Gastroesophageal sphincter (tissue), 4 donors: Measurements from ENCODE around the gene CLDN12. TPM values are rescaled to one million over a fixed set of nuclear protein-coding genes. Genes with fewer than 3 reads are reported as not detected.

Experiments used
- ATAC-seq: fragments of 150-250 bp; one replicate; pipeline ENCODE4 v1.9.1; 2016; ENCODE audit warnings: mild to moderate bottlenecking, moderate library complexity
- H3K27ac ChIP-seq, 4 donors: fragments of 200-600 bp; sonication (generic) in 3 of 4; 1 replicate in 3 of 4; 2 replicates in 1 of 4; pipeline ENCODE4 v1.5.1; 2016 to 2019
- H3K27me3 ChIP-seq: fragments of 200-600 bp; sonication (generic); one replicate; pipeline ENCODE4 v1.5.1; 2019
- H3K36me3 ChIP-seq, 2 donors: fragments of 200-600 bp; sonication (generic); one replicate each; pipeline ENCODE4 v1.5.1; 2019; ENCODE audit warnings: control low read depth in 1 of 2
- H3K4me1 ChIP-seq, 3 donors: fragments of 200-600 bp; sonication (generic); 1 replicate in 2 of 3; 2 replicates in 1 of 3; pipeline ENCODE4 v1.5.1; 2016 to 2019; ENCODE audit warnings: control low read depth in 2 of 3
- H3K4me3 ChIP-seq, 2 donors: fragments of 200-600 bp; sonication (generic); one replicate each; pipeline ENCODE4 v1.5.1; 2019; ENCODE audit warnings: mild to moderate bottlenecking in 1 of 2, moderate library complexity in 1 of 2
- H3K9me3 ChIP-seq, 3 donors: fragments of 200-600 bp; sonication (generic); one replicate each; pipeline ENCODE4 v1.5.1; 2017 to 2019; ENCODE audit warnings: control low read depth in 2 of 3
- EP300 ChIP-seq: sonication (generic); formaldehyde crosslinking; IDR thresholded peaks from one replicate; pipeline ENCODE4 v1.6.1; 2017; ENCODE audit warnings: antibody characterized with exemption, mild to moderate bottlenecking
- POLR2A ChIP-seq, 2 donors: fragments of 450-650 bp; IDR thresholded peaks; one replicate each; pipeline ENCODE4 v1.6.1; 2017; ENCODE audit warnings: antibody characterized with exemption in 2 of 2, mild to moderate bottlenecking in 2 of 2, moderate library complexity in 1 of 2
- POLR2AphosphoS5 ChIP-seq: sonication (generic); formaldehyde crosslinking; IDR thresholded peaks from one replicate; pipeline ENCODE4 v1.6.1; 2017; ENCODE audit warnings: antibody characterized with exemption
- WGBS, 2 donors: methylation state at CpG; one replicate each; pipeline ENCODE4 v1.1.5; 2018; ENCODE audit warnings: low coverage in 1 of 2; 5-methylcytosine and 5-hydroxymethylcytosine counted together
- total RNA-seq, 4 donors: library from RNA; depleted of rRNA; stranded (reverse); fragments of >200 nt; gene quantifications; one replicate each; pipeline ENCODE4 v1.1.0, GENCODE V29; 2016
- TF ChIP-seq, protein P1 (sequence below), 4 experiments: fragments of 200-600 bp in 2 of 4; fragments of 450-650 bp in 2 of 4; sonication (generic) in 1 of 4; IDR thresholded peaks; one replicate each; pipeline ENCODE4 v1.5.1; 2017 to 2019; ENCODE audit warnings: antibody characterized with exemption in 4 of 4, mild to moderate bottlenecking in 2 of 4, moderate library complexity in 2 of 4

The CLDN12 gene
- total RNA-seq, 4 donors from 2014 or later: 23.6 to 64.1 (median 27.4) TPM

GRCh38 chr7:90390926-90391325, 12.3 kb upstream of the CLDN12 start:
- TF ChIP-seq POLR2AphosphoS5 (no peak), EP300 (no peak), POLR2A (IDR thresholded peaks at IDR 0.05) (no peak)
- TF ChIP-seq, protein P1, sequence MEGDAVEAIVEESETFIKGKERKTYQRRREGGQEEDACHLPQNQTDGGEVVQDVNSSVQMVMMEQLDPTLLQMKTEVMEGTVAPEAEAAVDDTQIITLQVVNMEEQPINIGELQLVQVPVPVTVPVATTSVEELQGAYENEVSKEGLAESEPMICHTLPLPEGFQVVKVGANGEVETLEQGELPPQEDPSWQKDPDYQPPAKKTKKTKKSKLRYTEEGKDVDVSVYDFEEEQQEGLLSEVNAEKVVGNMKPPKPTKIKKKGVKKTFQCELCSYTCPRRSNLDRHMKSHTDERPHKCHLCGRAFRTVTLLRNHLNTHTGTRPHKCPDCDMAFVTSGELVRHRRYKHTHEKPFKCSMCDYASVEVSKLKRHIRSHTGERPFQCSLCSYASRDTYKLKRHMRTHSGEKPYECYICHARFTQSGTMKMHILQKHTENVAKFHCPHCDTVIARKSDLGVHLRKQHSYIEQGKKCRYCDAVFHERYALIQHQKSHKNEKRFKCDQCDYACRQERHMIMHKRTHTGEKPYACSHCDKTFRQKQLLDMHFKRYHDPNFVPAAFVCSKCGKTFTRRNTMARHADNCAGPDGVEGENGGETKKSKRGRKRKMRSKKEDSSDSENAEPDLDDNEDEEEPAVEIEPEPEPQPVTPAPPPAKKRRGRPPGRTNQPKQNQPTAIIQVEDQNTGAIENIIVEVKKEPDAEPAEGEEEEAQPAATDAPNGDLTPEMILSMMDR (IDR thresholded peaks at IDR 0.05): no peak
- no peak for ATAC-seq
- no peaks in the 10 kb centered on the region for H3K27me3 ChIP-seq

GRCh38 chr7:90391488-90391887, 11.8 kb upstream of the CLDN12 start:
- H3K4me1 ChIP-seq: no peaks in the 10 kb centered on the region
- no peaks in the 10 kb centered on the region for H3K27me3 ChIP-seq
- WGBS, 2 donors: 68 to 73% methylated on average over 5 of the region's 5 CpGs
- no peak overlapping the region for H3K27ac ChIP-seq
- H3K9me3 ChIP-seq: no peaks in the 10 kb centered on the region
- no peak overlapping the region for H3K4me3 ChIP-seq
- TF ChIP-seq, protein P1 (IDR thresholded peaks at IDR 0.05): no peak
- TF ChIP-seq POLR2A (IDR thresholded peaks at IDR 0.05) (no peak), EP300 (no peak), POLR2AphosphoS5 (no peak)
- ATAC-seq: no peak
- peaks cover 0 to 6% of the 10 kb centered on the region in 2 donors for H3K36me3 ChIP-seq

More at GRCh38 chr7:90390926-90391325, 12.3 kb upstream of the CLDN12 start:
- no peaks in the 10 kb centered on the region for H3K4me1 ChIP-seq
- no peak overlapping the region for H3K4me3 ChIP-seq
- peaks cover 0 to 11% of the 10 kb centered on the region in 2 donors for H3K36me3 ChIP-seq
- H3K9me3 ChIP-seq: no peaks in the 10 kb centered on the region
- no peak overlapping the region for H3K27ac ChIP-seq

- H3K4me1 ChIP-seq: no peaks in the 10 kb centered on the region
- WGBS, 2 donors: 81 to 89% methylated on average over 4 of the region's 4 CpGs
- no peaks in the 10 kb centered on the region for H3K36me3 ChIP-seq
- no peak for TF ChIP-seq POLR2A (IDR thresholded peaks at IDR 0.05)
- no peak for TF ChIP-seq POLR2AphosphoS5
- TF ChIP-seq EP300: no peak
- TF ChIP-seq, protein P1 (IDR thresholded peaks at IDR 0.05): no peak
- no peaks in the 10 kb centered on the region for H3K27me3 ChIP-seq
- peaks cover 0 to 3% (median 0%) of the 10 kb centered on the region in 3 donors for H3K9me3 ChIP-seq
- no peak overlapping the region for H3K4me3 ChIP-seq
- H3K27ac ChIP-seq: no peak overlapping the region
- ATAC-seq: no peak
Observed at GRCh38 chr7:90396420-90396819, 6.8 kb upstream of the CLDN12 start.

GRCh38 chr7:90401989-90402388, 1.3 kb upstream of the CLDN12 start:
- Histone ChIP-seq H3K4me3 (no peak overlapping the region), H3K27me3 (no peaks in the 10 kb centered on the region), H3K4me1 (peaks cover 0 to 28% (median 8%) of the 10 kb centered on the region in 3 donors), H3K27ac (no peak overlapping the region), H3K9me3 (peaks cover 0 to 3% (median 0%) of the 10 kb centered on the region in 3 donors), H3K36me3 (peaks cover 0 to 18% of the 10 kb centered on the region in 2 donors)
- WGBS, 2 donors: 28 to 32% methylated on average over 4 of the region's 4 CpGs
- TF ChIP-seq POLR2AphosphoS5 (no peak), POLR2A (IDR thresholded peaks at IDR 0.05) (no peak), EP300 (no peak)
- TF ChIP-seq, protein P1 (IDR thresholded peaks at IDR 0.05): no peak
- no peak for ATAC-seq

GRCh38 chr7:90402785-90403173, 482 bp upstream of the CLDN12 start:
- TF ChIP-seq, protein P1 (IDR thresholded peaks at IDR 0.05): no peak
- TF ChIP-seq EP300 (no peak), POLR2A (IDR thresholded peaks at IDR 0.05) (no peak), POLR2AphosphoS5 (no peak)
- Histone ChIP-seq H3K4me1 (peaks cover 0 to 29% (median 8%) of the 10 kb centered on the region in 3 donors), H3K9me3 (peaks cover 0 to 3% (median 0%) of the 10 kb centered on the region in 3 donors), H3K4me3 (peak overlapping the region; percentile 64 to 99), H3K27ac (peak overlapping the region; percentile 89 to 98 (median 92)), H3K27me3 (no peaks in the 10 kb centered on the region), H3K36me3 (peaks cover 0 to 26% of the 10 kb centered on the region in 2 donors)
- no peak for ATAC-seq
- 27 to 50% methylated on average over 1 of the region's 1 CpG for WGBS, 2 donors
